GM21367 (cell line): Measurements from ENCODE around the gene TUSC2.
"Not testable (repeated sequence)": the region's sequence is repeated elsewhere in the genome, so short reads cannot be mapped to it uniquely, and the experiment has no call there.

Experiments
- ATAC-seq: cut with Tn5 transposase; IDR thresholded peaks from one replicate; pipeline ENCODE4 v1.9.1; 2021; ENCODE audit not compliant: unreplicated experiment

The TUSC2 gene

GRCh38 chr3:50295553-50296431 lies 32.2 kb downstream of the TUSC2 start:
- ATAC-seq, result no peak

- ATAC-seq, result no peak
Observed at GRCh38 chr3:50294492-50295403, 33.3 kb downstream of the TUSC2 start.

GRCh38 chr3:50294089-50294488 lies 33.9 kb downstream of the TUSC2 start:
- no peak for ATAC-seq

- ATAC-seq, result no peak
Observed at GRCh38 chr3:50293079-50293801, 34.8 kb downstream of the TUSC2 start.

- ATAC-seq, result peak; percentile 84
Observed at GRCh38 chr3:50292159-50293078, 35.6 kb downstream of the TUSC2 start, which contains the start of gene IFRD2. Gene IFRD2, minus strand, starts transcription at chr3:50292429. Its CDS starts 155 bp downstream, at chr3:50292274.

- no peak for ATAC-seq
Observed at GRCh38 chr3:50290161-50290641, 37.8 kb downstream of the TUSC2 start.

- no peak for ATAC-seq
Observed at GRCh38 chr3:50289130-50289529, 38.9 kb downstream of the TUSC2 start.

GRCh38 chr3:50288387-50289007 lies 39.5 kb downstream of the TUSC2 start:
- ATAC-seq, result no peak

GRCh38 chr3:50287262-50287661 lies 40.8 kb downstream of the TUSC2 start:
- ATAC-seq, result no peak

- ATAC-seq, result no peak
Observed at GRCh38 chr3:50286322-50287227, 41.4 kb downstream of the TUSC2 start.

GRCh38 chr3:50284121-50284520 lies 43.9 kb downstream of the TUSC2 start:
- not testable (repeated sequence) for ATAC-seq

- no peak for ATAC-seq
Observed at GRCh38 chr3:50279255-50280016, 48.6 kb downstream of the TUSC2 start.

GRCh38 chr3:50278880-50279224 lies 49.2 kb downstream of the TUSC2 start, which contains the start of gene LSMEM2:
Gene LSMEM2, plus strand, starts transcription at chr3:50279087. Its CDS starts 27 bp downstream, at chr3:50279114.
- ATAC-seq, result no peak

GRCh38 chr3:50278123-50278879 lies 49.7 kb downstream of the TUSC2 start:
- ATAC-seq, result no peak

GRCh38 chr3:50276762-50277101 lies 51.3 kb downstream of the TUSC2 start:
- ATAC-seq, result no peak

- ATAC-seq, result no peak
Observed at GRCh38 chr3:50275996-50276761, 51.8 kb downstream of the TUSC2 start.
